DMS 273 (cell line): ENCODE measurements around the gene MFAP4.

ENCODE experiments used
- DNase-seq: peaks from one replicate; lab custom pipeline; 2025; ENCODE audit not compliant: unreplicated experiment; lab: John Stamatoyannopoulos, UW

Gene MFAP4

GRCh38 chr17:19386974-19387920, at the start of gene MFAP4:
Gene MFAP4 (minus strand): TSS chr17:19387190. CDS start chr17:19387155, 35 bp downstream.
- peak; percentile 97 for DNase-seq

GRCh38 chr17:19433727-19434340, 46.8 kb upstream of the MFAP4 start:
- DNase-seq: no peak

- DNase-seq: no peak
These were observed 46.3 kb upstream of the MFAP4 start for GRCh38 chr17:19433255-19433654.

- no peak for DNase-seq
These were observed 44.7 kb upstream of the MFAP4 start for GRCh38 chr17:19431691-19432090.

- DNase-seq: no peak
These were observed 39.6 kb upstream of the MFAP4 start for GRCh38 chr17:19426631-19427030.

GRCh38 chr17:19424934-19425868, 38.2 kb upstream of the MFAP4 start:
- no peak for DNase-seq

- no peak for DNase-seq
These were observed 34.9 kb upstream of the MFAP4 start for GRCh38 chr17:19421926-19422325.

- no peak for DNase-seq
These were observed 34.2 kb upstream of the MFAP4 start for GRCh38 chr17:19421219-19421618.

GRCh38 chr17:19418251-19418992, 31.4 kb upstream of the MFAP4 start:
- no peak for DNase-seq

GRCh38 chr17:19417611-19418010, 30.6 kb upstream of the MFAP4 start:
- no peak for DNase-seq

GRCh38 chr17:19415806-19416775, 29.1 kb upstream of the MFAP4 start:
- peak; percentile 64 for DNase-seq

- DNase-seq: peak; percentile 43
These were observed 28.3 kb upstream of the MFAP4 start for GRCh38 chr17:19415311-19415710.

- DNase-seq: no peak
These were observed 27.6 kb upstream of the MFAP4 start for GRCh38 chr17:19414396-19415280.

- no peak for DNase-seq
These were observed 26.8 kb upstream of the MFAP4 start for GRCh38 chr17:19413761-19414160.

- DNase-seq: no peak
These were observed 26.0 kb upstream of the MFAP4 start for GRCh38 chr17:19412984-19413383.

GRCh38 chr17:19412510-19412909, 25.5 kb upstream of the MFAP4 start:
- no peak for DNase-seq

- DNase-seq: peak; percentile 75
These were observed 24.6 kb upstream of the MFAP4 start for GRCh38 chr17:19411631-19412030.

GRCh38 chr17:19410875-19411620, 24.1 kb upstream of the MFAP4 start, which contains the start of gene RNF112:
Gene RNF112 (plus strand): TSS chr17:19411232. CDS start chr17:19411409, 177 bp downstream.
- peak; percentile 54 for DNase-seq
